Measurements from ENCODE around the gene IGSF5. TPM values are rescaled to one million over a fixed set of nuclear protein-coding genes. Genes with fewer than 3 reads are reported as not detected.

The IGSF5 gene
- total RNA-seq, 3 donors from 2014 or later = 0.32 to 0.98 (median 0.73) TPM

DNA sequence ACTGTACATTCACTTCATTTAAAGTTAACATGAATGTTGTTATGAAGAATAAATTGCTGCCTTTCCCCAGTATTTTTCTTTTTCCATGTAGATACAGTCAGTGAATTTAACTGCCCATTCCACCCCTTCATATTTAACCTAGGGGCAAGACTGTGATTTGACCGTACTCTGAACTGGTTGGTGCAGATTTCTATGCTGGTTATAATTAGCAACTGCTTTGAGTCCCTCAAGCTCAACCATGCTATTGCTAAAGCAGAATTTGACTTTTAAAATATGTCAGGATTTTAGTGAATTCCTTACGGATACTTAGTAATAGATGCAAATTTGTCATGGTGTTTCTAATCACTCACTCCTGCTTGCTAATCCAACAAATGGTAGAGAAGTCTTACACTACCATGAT is 57.2 kb downstream of the IGSF5 start:
- no peaks in the 10 kb centered on the region for H3K4me1 ChIP-seq
- no peak overlapping the region for H3K4me3 ChIP-seq
- no peaks in the 10 kb centered on the region for H3K27me3 ChIP-seq
- no peak for TF ChIP-seq POLR2A (IDR thresholded peaks at IDR 0.05)
- TF ChIP-seq, protein P1, sequence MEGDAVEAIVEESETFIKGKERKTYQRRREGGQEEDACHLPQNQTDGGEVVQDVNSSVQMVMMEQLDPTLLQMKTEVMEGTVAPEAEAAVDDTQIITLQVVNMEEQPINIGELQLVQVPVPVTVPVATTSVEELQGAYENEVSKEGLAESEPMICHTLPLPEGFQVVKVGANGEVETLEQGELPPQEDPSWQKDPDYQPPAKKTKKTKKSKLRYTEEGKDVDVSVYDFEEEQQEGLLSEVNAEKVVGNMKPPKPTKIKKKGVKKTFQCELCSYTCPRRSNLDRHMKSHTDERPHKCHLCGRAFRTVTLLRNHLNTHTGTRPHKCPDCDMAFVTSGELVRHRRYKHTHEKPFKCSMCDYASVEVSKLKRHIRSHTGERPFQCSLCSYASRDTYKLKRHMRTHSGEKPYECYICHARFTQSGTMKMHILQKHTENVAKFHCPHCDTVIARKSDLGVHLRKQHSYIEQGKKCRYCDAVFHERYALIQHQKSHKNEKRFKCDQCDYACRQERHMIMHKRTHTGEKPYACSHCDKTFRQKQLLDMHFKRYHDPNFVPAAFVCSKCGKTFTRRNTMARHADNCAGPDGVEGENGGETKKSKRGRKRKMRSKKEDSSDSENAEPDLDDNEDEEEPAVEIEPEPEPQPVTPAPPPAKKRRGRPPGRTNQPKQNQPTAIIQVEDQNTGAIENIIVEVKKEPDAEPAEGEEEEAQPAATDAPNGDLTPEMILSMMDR (IDR thresholded peaks at IDR 0.05) = no peak
- no peak for TF ChIP-seq POLR2AphosphoS5 (IDR thresholded peaks at IDR 0.05)
- DNase-seq (ENCODE audit: low spot score in 2 of 2) = no peak
- intact Hi-C loops (cut with DNase I; ENCODE audit: low total_unique reads) = no loop called here
- no peak overlapping the region for H3K27ac ChIP-seq
- no peaks in the 10 kb centered on the region for H3K9me3 ChIP-seq
- H3K36me3 ChIP-seq = no peaks in the 10 kb centered on the region

DNA sequence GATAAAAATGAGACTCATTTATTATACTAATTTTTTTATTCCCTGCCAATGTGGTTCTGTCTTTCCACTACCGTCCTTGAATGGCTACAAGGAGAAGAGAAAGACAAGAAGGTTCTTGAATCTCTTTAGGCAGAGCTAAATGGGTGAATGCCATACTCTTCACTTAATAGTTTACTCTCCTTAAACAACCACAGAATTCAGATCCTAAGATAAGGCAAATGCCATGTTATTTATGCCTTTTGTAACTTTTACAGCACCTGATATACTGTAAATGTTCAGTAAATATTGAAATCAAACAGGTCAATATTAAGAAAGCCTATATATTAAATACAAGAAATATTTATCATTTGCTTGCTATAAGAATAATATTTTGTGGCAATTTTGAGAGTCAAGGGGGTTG is 58.4 kb downstream of the IGSF5 start:
- DNase-seq (ENCODE audit: low spot score in 2 of 2) = no peak
- no peak overlapping the region for H3K27ac ChIP-seq
- H3K4me1 ChIP-seq = no peaks in the 10 kb centered on the region
- H3K9me3 ChIP-seq = no peaks in the 10 kb centered on the region
- H3K4me3 ChIP-seq = no peak overlapping the region
- no peak for TF ChIP-seq POLR2A (IDR thresholded peaks at IDR 0.05)
- TF ChIP-seq POLR2AphosphoS5 (IDR thresholded peaks at IDR 0.05) = no peak
- TF ChIP-seq, protein P1 (IDR thresholded peaks at IDR 0.05) = no peak
- no peaks in the 10 kb centered on the region for H3K36me3 ChIP-seq
- no peaks in the 10 kb centered on the region for H3K27me3 ChIP-seq
- intact Hi-C loops (cut with DNase I; ENCODE audit: low total_unique reads) = no loop called here

DNA sequence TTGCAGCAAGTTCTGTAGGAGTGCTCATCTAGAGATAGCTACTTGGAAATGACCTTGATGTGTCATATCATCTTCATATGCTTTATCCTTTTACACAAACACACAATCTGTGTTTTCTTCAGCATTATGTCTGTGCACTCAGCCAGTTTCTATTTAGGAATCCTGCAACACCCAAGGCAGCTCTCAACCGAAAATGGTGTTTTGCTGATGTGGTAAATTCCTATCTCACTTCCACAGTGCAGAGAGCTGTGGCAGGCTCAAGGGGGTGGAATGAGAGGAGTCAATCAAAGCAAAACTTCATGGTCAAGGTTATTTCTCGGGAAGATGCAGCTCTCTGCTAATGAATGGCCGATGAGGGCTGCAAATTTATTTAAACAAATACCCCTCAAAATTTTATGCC is 59.3 kb downstream of the IGSF5 start:
- Histone ChIP-seq H3K36me3 (no peaks in the 10 kb centered on the region), H3K4me1 (no peaks in the 10 kb centered on the region), H3K27me3 (no peaks in the 10 kb centered on the region), H3K9me3 (no peaks in the 10 kb centered on the region), H3K4me3 (no peak overlapping the region), H3K27ac (no peak overlapping the region)
- DNase-seq (ENCODE audit: low spot score in 2 of 2) = no peak
- intact Hi-C loops (cut with DNase I; ENCODE audit: low total_unique reads) = no loop called here
- TF ChIP-seq, protein P1 (IDR thresholded peaks at IDR 0.05) = no peak
- no peak for TF ChIP-seq POLR2AphosphoS5 (IDR thresholded peaks at IDR 0.05)
- TF ChIP-seq POLR2A (IDR thresholded peaks at IDR 0.05) = no peak

DNA sequence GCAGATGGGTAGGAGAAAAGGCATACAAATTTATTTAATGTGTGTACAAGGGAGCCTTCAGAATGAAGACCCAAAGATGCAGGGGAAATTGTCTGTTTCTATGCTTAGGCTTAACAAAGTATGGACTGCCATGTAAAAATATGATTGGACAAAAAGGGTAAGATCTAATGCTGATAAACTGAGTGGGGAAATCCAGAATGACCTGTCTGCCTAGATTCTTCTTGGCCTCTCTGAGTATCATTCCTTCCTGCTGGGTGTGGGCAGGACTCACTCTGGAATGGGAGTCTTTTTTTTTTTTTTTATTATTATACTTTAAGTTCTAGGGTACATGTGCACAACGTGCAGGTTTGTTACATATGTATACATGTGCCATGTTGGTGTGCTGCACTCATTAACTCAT is 61.0 kb downstream of the IGSF5 start:
- no peak overlapping the region for H3K27ac ChIP-seq
- no peaks in the 10 kb centered on the region for H3K9me3 ChIP-seq
- TF ChIP-seq POLR2AphosphoS5 (IDR thresholded peaks at IDR 0.05) = no peak
- TF ChIP-seq, protein P1 (IDR thresholded peaks at IDR 0.05) = no peak
- TF ChIP-seq POLR2A (IDR thresholded peaks at IDR 0.05) = no peak
- H3K36me3 ChIP-seq = no peaks in the 10 kb centered on the region
- H3K4me1 ChIP-seq = no peaks in the 10 kb centered on the region
- intact Hi-C loops (cut with DNase I; ENCODE audit: low total_unique reads) = no loop called here
- no peak overlapping the region for H3K4me3 ChIP-seq
- no peaks in the 10 kb centered on the region for H3K27me3 ChIP-seq
- DNase-seq (ENCODE audit: low spot score in 2 of 2) = no peak

DNA sequence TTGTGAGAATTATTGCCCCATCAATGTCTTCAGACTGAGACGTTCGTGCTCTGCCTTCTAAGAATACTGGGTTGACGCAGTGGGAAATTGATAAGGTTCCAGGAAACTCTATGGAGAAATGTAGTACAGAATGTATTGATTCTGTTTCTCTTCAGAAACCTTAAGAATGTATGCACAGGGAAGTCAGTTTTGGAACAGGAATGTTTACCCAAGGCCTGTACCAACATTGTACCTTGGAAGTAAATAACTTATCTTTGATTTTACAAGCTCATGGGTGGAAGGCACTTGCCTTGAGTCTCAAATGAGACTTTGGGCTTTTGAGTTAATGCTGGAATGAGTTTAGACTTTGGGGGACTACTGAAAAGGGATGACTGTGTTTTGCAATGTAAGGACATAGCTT is 62.8 kb downstream of the IGSF5 start:
- Histone ChIP-seq H3K4me1 (no peaks in the 10 kb centered on the region), H3K9me3 (peaks cover 0 to 4% of the 10 kb centered on the region in 2 donors), H3K4me3 (no peak overlapping the region), H3K27ac (no peak overlapping the region), H3K27me3 (no peaks in the 10 kb centered on the region), H3K36me3 (no peaks in the 10 kb centered on the region)
- intact Hi-C loops (cut with DNase I; ENCODE audit: low total_unique reads) = no loop called here
- TF ChIP-seq POLR2AphosphoS5 (IDR thresholded peaks at IDR 0.05) (no peak), POLR2A (IDR thresholded peaks at IDR 0.05) (no peak)
- TF ChIP-seq, protein P1 (IDR thresholded peaks at IDR 0.05) = no peak
- DNase-seq (ENCODE audit: low spot score in 2 of 2) = no peak
